Left ventricle myocardium inferior (tissue), 1 donor: ENCODE data around the gene KMT2B. TPM values are rescaled to one million over a fixed set of nuclear protein-coding genes. Genes with fewer than 3 reads are reported as not detected.

Experiments used
- DNase-seq: peaks from one replicate; pipeline ENCODE4 v3.0.0-alpha.2; 2020
- H3K27ac ChIP-seq: fragments of 200-600 bp; replicated peaks from 2 replicates; pipeline ENCODE4 v1.8.0; 2021
- H3K27me3 ChIP-seq: fragments of 200-600 bp; 2 replicates; pipeline ENCODE4 v1.8.0; 2021; ENCODE audit warnings: low read depth
- H3K36me3 ChIP-seq: fragments of 200-600 bp; 2 replicates; pipeline ENCODE4 v1.8.0; 2021
- H3K4me1 ChIP-seq: fragments of 200-600 bp; 2 replicates; pipeline ENCODE4 v1.8.0; 2021
- H3K4me3 ChIP-seq: fragments of 200-600 bp; 2 replicates; pipeline ENCODE4 v1.8.0; 2021; ENCODE audit warnings: mild to moderate bottlenecking, moderate library complexity
- H3K9me3 ChIP-seq: fragments of 200-600 bp; replicated peaks from 2 replicates; pipeline ENCODE4 v1.8.0; 2021
- intact Hi-C: fragments of 100-400 bp; cut with micrococcal nuclease; formaldehyde crosslinking; loops from one replicate; pipeline ENCODE4 v1.11.0; 2022
- total RNA-seq: library from RNA; stranded (reverse); fragmentation: NEBNext Ultra II Directional; extraction: Animal tissue kit (Norgen Biotek cat#: 25700); gene quantifications from one replicate; pipeline ENCODE4 v1.2.1, GENCODE V29; 2021
- TF ChIP-seq, protein P1 (sequence below): fragments of 200-600 bp; IDR thresholded peaks from 2 replicates; pipeline ENCODE4 v1.8.0; 2021; ENCODE audit warnings: antibody characterized with exemption, mild to moderate bottlenecking, borderline replicate concordance
- donor health status: DM: no; HTN: yes; CAD: no; lungs with severe emphysema.

The KMT2B gene
- total RNA-seq, 1 donor from 2014 or later, result 12.8 TPM

GRCh38 chr19:35773020-35773806 is 55.4 kb downstream of the KMT2B start:
- TF ChIP-seq, protein P1, sequence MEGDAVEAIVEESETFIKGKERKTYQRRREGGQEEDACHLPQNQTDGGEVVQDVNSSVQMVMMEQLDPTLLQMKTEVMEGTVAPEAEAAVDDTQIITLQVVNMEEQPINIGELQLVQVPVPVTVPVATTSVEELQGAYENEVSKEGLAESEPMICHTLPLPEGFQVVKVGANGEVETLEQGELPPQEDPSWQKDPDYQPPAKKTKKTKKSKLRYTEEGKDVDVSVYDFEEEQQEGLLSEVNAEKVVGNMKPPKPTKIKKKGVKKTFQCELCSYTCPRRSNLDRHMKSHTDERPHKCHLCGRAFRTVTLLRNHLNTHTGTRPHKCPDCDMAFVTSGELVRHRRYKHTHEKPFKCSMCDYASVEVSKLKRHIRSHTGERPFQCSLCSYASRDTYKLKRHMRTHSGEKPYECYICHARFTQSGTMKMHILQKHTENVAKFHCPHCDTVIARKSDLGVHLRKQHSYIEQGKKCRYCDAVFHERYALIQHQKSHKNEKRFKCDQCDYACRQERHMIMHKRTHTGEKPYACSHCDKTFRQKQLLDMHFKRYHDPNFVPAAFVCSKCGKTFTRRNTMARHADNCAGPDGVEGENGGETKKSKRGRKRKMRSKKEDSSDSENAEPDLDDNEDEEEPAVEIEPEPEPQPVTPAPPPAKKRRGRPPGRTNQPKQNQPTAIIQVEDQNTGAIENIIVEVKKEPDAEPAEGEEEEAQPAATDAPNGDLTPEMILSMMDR, result no peak
- no peaks in the 10 kb centered on the region for H3K36me3 ChIP-seq
- no peaks in the 10 kb centered on the region for H3K27me3 ChIP-seq
- H3K9me3 ChIP-seq, result no peaks in the 10 kb centered on the region
- no peak overlapping the region for H3K4me3 ChIP-seq
- intact Hi-C loops, result no loop called here
- peaks cover 23% of the 10 kb centered on the region for H3K4me1 ChIP-seq
- H3K27ac ChIP-seq, result no peak overlapping the region
- DNase-seq, result no peak

DNA sequence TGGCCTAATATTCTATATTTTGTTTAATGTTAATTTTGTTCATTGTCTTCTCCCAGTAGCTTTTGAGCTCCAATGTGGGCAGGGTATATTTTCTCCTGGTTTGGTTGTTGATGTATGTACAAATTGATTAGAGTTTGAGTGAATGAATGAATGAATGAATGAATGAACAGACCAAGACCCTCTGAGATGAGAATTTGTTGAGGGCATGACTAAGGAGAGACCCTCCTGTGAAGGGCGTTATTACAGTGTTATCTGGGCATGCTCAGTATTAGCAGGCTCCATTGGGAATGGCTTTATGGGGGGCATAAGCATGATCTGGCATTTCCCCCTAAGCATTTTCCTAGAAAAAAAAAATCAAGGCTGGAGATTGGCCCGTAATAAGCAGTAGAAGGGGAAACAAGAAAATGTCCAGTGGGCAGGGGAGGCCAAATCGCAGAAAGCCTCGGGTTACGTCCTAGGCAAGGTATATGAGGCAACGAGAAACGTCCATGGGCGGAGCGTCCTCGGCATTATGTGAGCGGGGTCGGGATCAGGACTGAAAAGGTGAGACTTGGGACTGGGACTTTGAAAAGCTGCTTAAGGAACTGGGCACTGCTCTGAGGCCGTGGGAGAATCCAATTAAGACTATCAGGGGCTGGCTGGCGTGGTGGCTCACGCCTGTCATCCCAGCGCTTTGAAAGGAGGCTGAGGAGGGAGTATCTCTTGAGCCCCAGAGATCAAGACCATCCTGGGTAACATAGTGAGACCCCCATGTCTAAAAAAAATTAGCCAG is 56.7 kb downstream of the KMT2B start:
- no peak for DNase-seq
- no peak overlapping the region for H3K27ac ChIP-seq
- H3K9me3 ChIP-seq, result no peaks in the 10 kb centered on the region
- TF ChIP-seq, protein P1, result no peak
- H3K4me1 ChIP-seq, result peaks cover 21% of the 10 kb centered on the region
- H3K36me3 ChIP-seq, result no peaks in the 10 kb centered on the region
- intact Hi-C loops, result no loop called here
- H3K4me3 ChIP-seq, result peak overlapping the region; percentile 94
- H3K27me3 ChIP-seq, result no peaks in the 10 kb centered on the region

- TF ChIP-seq, protein P1, result no peak
- Histone ChIP-seq H3K9me3 (no peaks in the 10 kb centered on the region), H3K4me1 (peaks cover 21% of the 10 kb centered on the region), H3K27ac (no peak overlapping the region), H3K4me3 (peak overlapping the region; percentile 94), H3K36me3 (peaks cover 1% of the 10 kb centered on the region), H3K27me3 (no peaks in the 10 kb centered on the region)
- no peak for DNase-seq
- intact Hi-C loops, result no loop called here
Observed at GRCh38 chr19:35775046-35775297, 57.2 kb downstream of the KMT2B start.

DNA sequence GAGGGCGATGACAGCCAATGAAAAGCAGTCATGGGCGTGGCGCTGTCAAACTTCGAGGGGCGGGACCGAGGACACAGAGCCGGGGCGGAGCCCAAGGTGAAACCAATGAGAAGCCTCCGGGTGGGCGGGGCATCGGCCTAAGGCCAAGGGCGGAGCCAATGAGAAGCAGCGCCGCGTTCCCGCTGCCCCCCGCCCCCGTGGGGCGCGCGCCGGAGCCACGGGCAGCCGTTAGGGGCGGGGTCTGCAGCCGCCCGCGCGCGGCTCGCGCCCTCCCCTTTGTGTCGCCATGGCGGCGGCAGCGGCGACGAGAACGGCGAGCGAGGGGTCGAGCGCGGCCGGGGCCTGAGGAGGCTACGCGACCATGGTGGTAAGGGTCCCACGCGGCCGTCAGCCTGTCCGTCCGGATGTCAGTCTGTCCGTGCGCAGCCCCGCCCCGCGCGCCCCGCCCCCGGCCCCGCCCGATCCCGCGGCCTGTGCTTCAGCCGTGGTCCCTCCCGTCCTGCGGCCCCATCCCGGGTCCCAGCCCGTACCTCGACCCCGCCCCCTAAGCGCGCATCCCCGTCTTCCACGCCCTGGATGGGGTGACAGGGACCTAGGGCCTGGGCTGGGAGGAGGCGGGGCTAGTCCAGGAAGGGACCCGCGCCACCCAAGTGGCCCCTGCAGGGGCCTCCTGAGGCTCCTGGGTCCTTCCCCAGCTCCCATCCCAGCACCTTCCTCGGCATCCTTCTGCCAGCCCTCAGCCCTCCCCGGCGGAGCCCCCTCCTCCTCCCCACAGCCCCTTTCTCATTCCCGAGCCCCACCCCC is 57.7 kb downstream of the KMT2B start, which contains the start of gene ARHGAP33:
Gene ARHGAP33, plus strand, starts transcription at position 267 of the 804 bp plus-strand sequence. Its CDS starts 95 bp downstream, at position 362.
- peak within 1 kb of the TSS; percentile 94 for H3K4me3 ChIP-seq
- H3K27me3 ChIP-seq, result no peaks in the 10 kb centered on the region
- peaks cover 21% of the 10 kb centered on the region for H3K4me1 ChIP-seq
- TF ChIP-seq, protein P1, result no peak
- H3K27ac ChIP-seq, result peak within 1 kb of the TSS; percentile 56
- no peaks in the 10 kb centered on the region for H3K9me3 ChIP-seq
- intact Hi-C loops, result no loop called here
- H3K36me3 ChIP-seq, result peaks cover 5% of the 10 kb centered on the region
- peak; percentile 100 for DNase-seq

GRCh38 chr19:35776102-35776788 is 58.4 kb downstream of the KMT2B start:
- no peak for DNase-seq
- TF ChIP-seq, protein P1, result no peak
- Histone ChIP-seq H3K9me3 (no peaks in the 10 kb centered on the region), H3K27me3 (no peaks in the 10 kb centered on the region), H3K36me3 (peaks cover 13% of the 10 kb centered on the region), H3K27ac (no peak overlapping the region), H3K4me3 (peak overlapping the region; percentile 94), H3K4me1 (peaks cover 21% of the 10 kb centered on the region)
- intact Hi-C loops, result no loop called here
